ENCODE data around the gene VMAC. TPM values are rescaled to one million over a fixed set of nuclear protein-coding genes. Genes with fewer than 3 reads are reported as not detected.
"Not testable (repeated sequence)": the region's sequence is repeated elsewhere in the genome, so short reads cannot be mapped to it uniquely, and the experiment has no call there.

Gene VMAC
- total RNA-seq, 1 donor from 2014 or later: 13.3 TPM

- no peak for TF ChIP-seq CTCF (IDR thresholded peaks at IDR 0.05)
- intact Hi-C loops (cut with micrococcal nuclease): no loop called here
- ChIA-PET POLR2A (no interaction called here), CTCF (no interaction called here)
- no peaks in the 10 kb centered on the region for H3K9me3 Mint-ChIP-seq
- H3K36me3 Mint-ChIP-seq (ENCODE audit: low read depth): no peaks in the 10 kb centered on the region
- H3K27me3 Mint-ChIP-seq: peaks cover under 1% of the 10 kb centered on the region
- H3K4me1 Mint-ChIP-seq: no peaks in the 10 kb centered on the region
- no peak for ATAC-seq (ENCODE audit: low read depth)
- DNase-seq: no peak
- H3K4me3 Mint-ChIP-seq: no peak overlapping the region
- no peak overlapping the region for H3K27ac Mint-ChIP-seq
Observed at GRCh38 chr19:5873617-5874199, 31.0 kb upstream of the VMAC start.

- H3K36me3 Mint-ChIP-seq (ENCODE audit: low read depth); H3K27me3 Mint-ChIP-seq; intact Hi-C loops (cut with micrococcal nuclease); POLR2A ChIA-PET; H3K9me3 Mint-ChIP-seq; DNase-seq; ATAC-seq (ENCODE audit: low read depth); CTCF ChIA-PET; H3K4me3 Mint-ChIP-seq; H3K4me1 Mint-ChIP-seq; H3K27ac Mint-ChIP-seq: not testable (repeated sequence)
Observed at GRCh38 chr19:5874496-5874895, 30.2 kb upstream of the VMAC start.

GRCh38 chr19:5877427-5877826 lies 27.2 kb upstream of the VMAC start:
- intact Hi-C loops (cut with micrococcal nuclease): no loop called here
- ChIA-PET POLR2A (no interaction called here), CTCF (no interaction called here)
- Mint-ChIP-seq H3K36me3 (ENCODE audit: low read depth) (no peaks in the 10 kb centered on the region), H3K4me3 (no peak overlapping the region), H3K9me3 (no peaks in the 10 kb centered on the region), H3K4me1 (no peaks in the 10 kb centered on the region), H3K27me3 (peaks cover 8% of the 10 kb centered on the region), H3K27ac (no peak overlapping the region)
- no peak for DNase-seq
- TF ChIP-seq CTCF (IDR thresholded peaks at IDR 0.05): no peak
- no peak for ATAC-seq (ENCODE audit: low read depth)

DNA sequence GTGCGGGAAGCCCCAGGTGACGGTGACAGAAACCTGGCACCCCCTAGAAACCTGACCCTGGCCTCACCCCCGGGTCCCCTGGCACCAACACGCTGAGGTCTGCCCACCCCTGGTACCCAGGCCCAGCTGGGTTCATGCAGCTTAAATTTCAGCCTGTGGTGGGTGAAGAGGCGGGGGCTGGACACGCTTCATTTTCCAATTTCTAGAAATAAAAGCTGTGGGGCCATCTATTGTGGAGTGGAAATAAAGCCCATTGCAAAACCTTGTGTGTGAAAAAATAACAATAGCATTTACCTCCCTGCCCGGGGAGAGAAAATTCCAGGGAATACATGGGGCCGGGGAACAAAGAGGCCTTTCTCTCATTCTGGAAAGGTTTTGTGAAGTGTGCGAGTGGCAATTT lies 26.8 kb upstream of the VMAC start:
- peaks cover 10% of the 10 kb centered on the region for H3K27me3 Mint-ChIP-seq
- H3K27ac Mint-ChIP-seq: no peak overlapping the region
- no peaks in the 10 kb centered on the region for H3K4me1 Mint-ChIP-seq
- intact Hi-C loops (cut with micrococcal nuclease): no loop called here
- ATAC-seq (ENCODE audit: low read depth) (no peak), DNase-seq (no peak)
- POLR2A ChIA-PET: no interaction called here
- no peak overlapping the region for H3K4me3 Mint-ChIP-seq
- TF ChIP-seq CTCF (IDR thresholded peaks at IDR 0.05): no peak
- CTCF ChIA-PET: no interaction called here
- no peaks in the 10 kb centered on the region for H3K36me3 Mint-ChIP-seq (ENCODE audit: low read depth)
- H3K9me3 Mint-ChIP-seq: no peaks in the 10 kb centered on the region

DNA sequence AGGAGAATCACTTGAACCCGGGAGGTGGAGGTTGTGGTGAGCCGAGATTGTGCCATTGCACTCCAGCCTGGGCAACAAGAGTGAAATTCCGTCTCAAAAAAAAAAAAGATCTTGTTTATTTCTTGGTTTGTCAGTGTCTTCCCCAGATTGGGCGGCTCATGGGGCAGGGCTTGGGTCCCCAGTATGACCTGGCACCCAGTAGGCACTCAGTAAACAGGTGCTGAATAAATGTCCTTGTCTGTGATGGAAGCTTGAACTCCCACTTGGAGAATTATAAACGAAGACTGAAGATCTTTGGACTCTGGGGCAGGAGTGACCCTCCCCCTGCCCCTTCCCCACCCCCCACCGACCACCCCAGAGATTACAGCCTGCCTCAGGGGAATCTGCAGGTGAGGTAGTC lies 24.5 kb upstream of the VMAC start:
- Mint-ChIP-seq H3K4me3 (no peak overlapping the region), H3K27ac (peak overlapping the region; percentile 35), H3K9me3 (no peaks in the 10 kb centered on the region), H3K36me3 (ENCODE audit: low read depth) (no peaks in the 10 kb centered on the region), H3K4me1 (peaks cover 2% of the 10 kb centered on the region), H3K27me3 (peaks cover 10% of the 10 kb centered on the region)
- DNase-seq (no peak), ATAC-seq (ENCODE audit: low read depth) (no peak)
- POLR2A ChIA-PET: no interaction called here
- intact Hi-C loops (cut with micrococcal nuclease): no loop called here
- no peak for TF ChIP-seq CTCF (IDR thresholded peaks at IDR 0.05)
- CTCF ChIA-PET: no interaction called here

- no peak for ATAC-seq (ENCODE audit: low read depth)
- no peak overlapping the region for H3K27ac Mint-ChIP-seq
- H3K4me1 Mint-ChIP-seq: peaks cover 2% of the 10 kb centered on the region
- H3K27me3 Mint-ChIP-seq: peaks cover 10% of the 10 kb centered on the region
- H3K4me3 Mint-ChIP-seq: no peak overlapping the region
- ChIA-PET POLR2A (interaction anchor here (0.6 kb wide), 1 partner anchor 77 kb away, joined by 13 read pairs; no protein-coding TSS in a partner anchor), CTCF (no interaction called here)
- H3K36me3 Mint-ChIP-seq (ENCODE audit: low read depth): no peaks in the 10 kb centered on the region
- no peak for TF ChIP-seq CTCF (IDR thresholded peaks at IDR 0.05)
- no peaks in the 10 kb centered on the region for H3K9me3 Mint-ChIP-seq
- DNase-seq: no peak
- intact Hi-C loops (cut with micrococcal nuclease): no loop called here
Observed at GRCh38 chr19:5880604-5881078, 24.0 kb upstream of the VMAC start.

All from activated B cell treated with CpG ODN at 0.5 μM for 24 hours (primary cell).